CD4-positive, alpha-beta T cell treated with Interleukin-17A for 4 hours (primary cell): ENCODE results near the gene HIPK4.
"Not testable (repeated sequence)": the region's sequence is repeated elsewhere in the genome, so short reads cannot be mapped to it uniquely, and the experiment has no call there.

Source experiments
- DNase-seq: peaks from one replicate; pipeline ENCODE4 v3.0.0-alpha.2; 2020; ENCODE audit warnings: mixed read lengths

Gene HIPK4

DNA sequence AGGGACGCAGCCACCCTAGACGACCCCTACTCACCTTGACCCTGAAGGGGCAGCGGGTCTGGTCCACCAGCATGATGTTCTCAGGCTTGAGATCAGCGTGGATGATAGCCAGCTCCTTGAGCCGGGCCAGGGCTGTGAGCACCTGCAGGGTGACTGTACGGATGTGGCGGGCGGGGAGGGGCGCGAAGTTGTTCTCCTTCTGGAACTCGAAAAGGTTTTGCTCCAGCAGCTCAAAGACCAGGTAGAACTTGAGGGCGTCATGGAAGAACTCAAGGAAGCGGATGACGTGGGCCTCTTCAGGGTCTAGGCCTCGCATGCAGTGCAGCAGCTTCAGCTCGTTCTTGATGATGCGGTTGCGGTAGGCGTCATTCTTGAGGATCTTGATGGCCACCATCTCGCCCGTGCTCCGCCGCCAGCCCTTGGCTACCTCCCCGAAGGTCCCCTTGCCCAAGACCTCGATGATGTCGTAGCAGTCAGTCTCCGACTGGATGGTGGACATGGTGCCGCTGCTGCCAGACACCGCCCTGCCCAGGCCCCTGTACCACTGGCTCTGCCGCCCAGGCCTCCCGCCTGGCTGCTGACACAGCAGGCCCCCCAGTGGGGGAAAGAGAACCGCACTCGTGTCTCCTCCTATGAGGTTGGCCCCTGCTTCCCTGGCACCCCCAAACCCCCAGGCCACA lies 437 bp downstream of the HIPK4 start:
- DNase-seq = no peak

DNA sequence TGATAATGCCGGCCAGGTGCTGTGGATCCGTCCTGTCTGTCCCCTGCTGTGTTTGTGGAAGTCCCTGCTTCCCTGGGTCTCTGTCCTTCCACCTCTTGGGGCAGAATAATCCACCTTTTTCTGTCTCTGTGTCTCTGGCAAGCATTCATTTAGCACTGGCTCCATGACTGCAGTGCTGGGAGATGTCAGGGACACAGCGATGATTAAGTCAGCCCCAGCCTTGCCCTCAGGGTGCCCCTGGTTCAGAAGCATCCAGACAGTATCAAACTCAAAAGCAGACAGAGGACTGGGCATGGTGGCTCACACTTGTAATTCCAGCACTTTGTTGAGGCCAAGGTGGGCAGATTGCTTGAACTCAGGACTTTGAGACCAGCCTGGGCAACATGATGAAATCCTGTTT lies 1.5 kb downstream of the HIPK4 start:
- DNase-seq = no peak

DNA sequence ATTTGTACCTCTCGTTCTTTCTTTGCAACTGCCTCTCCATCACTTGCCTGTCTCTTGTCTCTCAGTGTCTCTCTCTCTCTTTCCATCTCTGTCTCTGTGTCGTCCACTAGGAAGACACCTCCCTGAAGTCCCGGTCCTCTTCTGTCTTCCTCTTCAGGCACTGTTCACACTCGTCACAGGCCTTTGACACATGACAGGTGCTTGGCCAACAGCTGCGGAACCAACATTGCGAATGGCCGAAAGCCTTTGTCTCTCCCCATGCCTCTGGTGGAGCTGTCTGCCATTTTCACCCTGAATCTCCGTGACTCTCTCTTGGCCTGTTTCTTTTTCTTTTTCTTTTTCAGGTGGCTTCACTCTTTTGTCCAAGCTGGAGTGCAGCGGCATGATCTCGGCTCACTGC lies 2.8 kb downstream of the HIPK4 start:
- DNase-seq = no peak

DNA sequence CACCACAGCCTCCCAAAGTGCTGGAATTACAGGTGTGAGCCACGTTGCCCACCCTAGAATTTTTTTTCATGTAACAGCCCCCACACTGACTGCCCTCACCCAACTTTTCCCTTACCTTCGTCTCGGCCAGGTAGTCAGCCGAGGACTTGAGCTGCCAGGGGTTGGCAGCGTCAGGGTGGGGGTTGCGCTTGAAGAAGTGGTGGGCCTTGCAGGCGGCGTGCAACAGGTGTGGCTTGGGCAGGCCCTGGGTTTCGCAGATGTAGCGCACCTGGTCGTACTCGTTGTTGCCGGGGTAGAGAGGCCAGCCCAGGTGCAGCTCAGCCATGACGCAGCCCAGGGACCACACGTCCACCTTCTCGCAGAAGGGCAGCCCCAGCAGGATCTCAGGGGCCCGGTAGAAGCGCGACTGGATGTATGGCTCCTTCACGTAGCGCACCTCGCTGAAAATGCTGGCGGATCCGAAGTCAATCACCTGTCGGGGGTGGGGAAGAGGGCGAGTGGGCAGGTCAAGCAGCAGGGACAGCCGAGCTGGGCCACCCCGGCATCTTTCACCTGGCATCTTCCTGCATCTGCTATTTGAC lies 6.2 kb downstream of the HIPK4 start:
- no peak for DNase-seq

DNA sequence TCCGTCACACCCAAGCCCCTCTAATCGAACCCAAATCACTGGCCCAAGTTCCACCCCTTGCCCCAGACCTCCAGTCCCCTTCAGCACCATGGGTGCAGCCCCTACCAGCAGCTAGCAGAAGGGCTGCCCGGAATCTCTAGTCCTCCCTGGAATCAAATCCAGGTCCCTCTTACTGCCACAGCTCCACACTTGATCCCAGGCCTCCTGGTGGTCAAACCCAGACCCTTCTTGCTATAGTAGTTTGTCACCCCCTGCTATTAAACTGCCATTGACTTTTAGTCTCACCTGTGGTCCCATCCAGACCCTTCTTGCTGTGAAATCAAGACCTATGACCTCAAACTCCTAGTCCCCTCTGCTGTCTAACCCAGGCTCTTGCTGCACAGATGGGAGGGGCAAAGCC lies 8.7 kb downstream of the HIPK4 start:
- DNase-seq = no peak

DNA sequence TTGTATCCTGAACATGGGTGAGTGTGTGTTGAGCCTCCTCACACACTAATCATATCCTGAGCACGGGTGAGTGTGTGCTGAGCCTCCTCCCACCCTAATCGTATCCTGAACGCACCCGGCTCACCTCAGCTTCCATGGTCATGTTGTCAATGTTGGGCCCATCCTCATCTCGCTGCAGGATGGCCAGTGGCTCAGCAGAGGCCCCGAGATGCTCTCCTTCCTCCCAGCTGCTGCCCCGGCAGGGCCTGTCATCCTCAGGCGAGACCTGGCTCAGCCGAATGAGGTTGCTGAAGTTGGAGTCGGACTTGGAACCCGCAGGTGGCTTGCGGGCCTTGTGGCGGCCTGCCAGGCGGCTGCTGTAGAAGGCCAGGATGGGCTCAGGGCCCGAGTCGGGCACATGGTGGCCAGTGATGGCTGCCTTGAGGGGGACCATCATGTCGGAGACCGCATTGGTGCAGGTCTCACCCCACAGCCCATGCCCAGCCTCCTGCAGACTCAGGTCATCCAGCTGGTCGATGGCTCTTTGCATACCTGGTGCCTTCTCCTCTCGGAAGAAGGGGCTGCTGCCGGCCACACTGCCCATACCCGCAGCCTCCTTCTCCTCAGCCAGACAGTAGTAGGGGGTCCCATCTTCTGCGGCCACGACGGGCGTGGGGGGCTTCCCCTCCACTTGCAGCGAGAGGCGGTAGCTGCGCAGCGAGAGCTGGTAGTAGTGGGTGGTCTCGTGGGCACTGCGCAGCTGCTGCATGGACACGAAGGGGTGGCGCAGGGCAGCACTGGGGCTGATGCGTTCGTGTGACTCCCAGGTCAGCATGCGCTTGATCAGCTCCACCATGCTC lies 9.6 kb downstream of the HIPK4 start:
- DNase-seq = no peak

DNA sequence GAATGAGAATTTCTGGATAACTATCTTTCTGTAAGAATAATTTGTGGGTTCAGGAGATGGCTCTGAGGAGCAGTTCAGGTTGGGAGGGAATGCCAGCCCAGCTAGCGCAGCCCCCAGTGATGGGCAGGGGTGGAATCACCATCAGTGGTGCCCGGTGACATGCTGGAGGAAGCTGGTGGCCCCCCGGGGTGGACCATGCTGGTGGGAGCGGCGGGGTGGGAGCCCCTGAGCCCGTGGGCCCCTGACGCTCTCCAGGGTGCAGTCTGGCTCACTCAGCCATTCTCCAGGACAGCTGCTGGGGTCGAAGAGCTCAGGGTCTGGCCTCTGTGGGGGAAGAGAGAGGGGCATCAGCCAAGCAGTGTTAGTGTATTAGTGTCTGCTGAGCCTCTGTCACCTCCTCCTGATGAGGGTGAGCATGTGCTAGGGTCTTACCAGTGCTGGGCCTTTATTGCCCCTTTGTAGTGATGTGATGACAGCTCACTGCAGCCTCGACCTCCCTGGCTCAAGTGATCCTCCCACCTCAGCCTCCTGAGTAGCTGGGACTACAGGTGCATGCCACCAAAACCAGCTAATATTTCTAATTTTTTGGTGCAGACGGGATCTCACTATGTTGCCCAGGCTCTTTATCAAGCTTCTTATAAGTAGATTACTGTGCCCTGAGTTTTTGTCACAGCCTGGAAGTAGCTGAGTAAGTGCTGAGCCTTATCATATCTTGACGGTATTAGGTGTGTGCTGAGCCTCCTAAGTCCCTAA lies 10.4 kb downstream of the HIPK4 start:
- no peak for DNase-seq

DNA sequence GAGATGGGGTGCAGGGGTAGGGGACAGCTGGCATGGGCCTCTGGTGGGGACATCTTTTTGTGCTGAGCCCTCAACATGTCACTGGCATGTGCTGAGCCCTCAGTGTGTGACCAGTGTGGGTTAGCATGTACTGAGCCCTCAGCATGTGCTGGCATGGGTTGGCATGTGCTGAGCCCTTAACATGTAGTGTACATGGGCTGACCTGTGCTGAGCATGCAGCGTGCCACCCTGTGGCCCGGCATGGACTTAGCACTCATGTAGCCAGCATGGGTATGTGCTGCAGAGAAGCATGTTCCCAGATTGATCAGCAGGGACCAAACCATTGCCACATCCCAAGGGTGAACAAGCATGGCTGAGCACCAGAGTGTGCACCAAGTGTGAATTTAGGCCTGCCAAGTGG lies 11.5 kb downstream of the HIPK4 start:
- DNase-seq = no peak

DNA sequence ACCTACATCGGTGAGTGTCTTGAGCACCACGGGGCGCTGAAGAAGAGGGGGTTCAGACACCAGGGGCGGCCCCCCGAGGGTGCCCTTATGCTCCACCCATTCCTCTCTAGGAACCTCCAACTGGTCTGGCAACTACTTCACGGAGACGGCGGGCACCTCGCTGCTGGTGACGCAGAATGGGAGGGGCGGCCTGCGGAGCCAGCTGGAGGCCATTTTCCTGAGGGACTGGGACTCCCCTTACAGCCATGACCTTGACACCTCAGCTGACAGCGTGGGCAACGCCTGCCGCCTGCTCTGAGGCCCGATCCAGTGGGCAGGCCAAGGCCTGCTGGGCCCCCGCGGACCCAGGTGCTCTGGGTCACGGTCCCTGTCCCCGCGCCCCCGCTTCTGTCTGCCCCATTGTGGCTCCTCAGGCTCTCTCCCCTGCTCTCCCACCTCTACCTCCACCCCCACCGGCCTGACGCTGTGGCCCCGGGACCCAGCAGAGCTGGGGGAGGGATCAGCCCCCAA lies 12.1 kb downstream of the HIPK4 start:
- DNase-seq = no peak

DNA sequence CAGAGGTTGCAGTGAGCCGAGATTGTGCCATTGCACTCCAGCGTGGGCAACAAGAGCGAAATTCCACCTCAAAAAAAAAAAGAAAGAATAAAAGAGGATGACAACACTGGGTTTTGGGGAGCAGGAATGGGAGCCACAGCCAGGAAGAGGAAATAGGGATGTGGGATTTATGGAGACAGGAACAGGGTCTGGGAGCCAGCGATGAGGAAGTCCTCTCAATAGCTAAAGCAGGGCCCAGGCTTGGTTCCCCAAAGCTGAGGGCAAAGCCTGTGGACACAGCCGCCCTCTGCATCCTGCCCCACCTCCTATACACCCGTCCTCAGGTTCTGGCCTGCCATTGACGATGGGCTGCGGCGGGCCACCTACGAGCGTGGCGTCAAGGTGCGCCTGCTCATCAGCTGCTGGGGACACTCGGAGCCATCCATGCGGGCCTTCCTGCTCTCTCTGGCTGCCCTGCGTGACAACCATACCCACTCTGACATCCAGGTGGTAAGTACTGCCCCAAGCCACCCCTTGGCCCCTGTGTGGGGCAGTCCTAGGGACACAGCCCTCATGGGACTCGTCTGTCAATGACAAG lies 13.6 kb downstream of the HIPK4 start:
- DNase-seq = no peak

DNA sequence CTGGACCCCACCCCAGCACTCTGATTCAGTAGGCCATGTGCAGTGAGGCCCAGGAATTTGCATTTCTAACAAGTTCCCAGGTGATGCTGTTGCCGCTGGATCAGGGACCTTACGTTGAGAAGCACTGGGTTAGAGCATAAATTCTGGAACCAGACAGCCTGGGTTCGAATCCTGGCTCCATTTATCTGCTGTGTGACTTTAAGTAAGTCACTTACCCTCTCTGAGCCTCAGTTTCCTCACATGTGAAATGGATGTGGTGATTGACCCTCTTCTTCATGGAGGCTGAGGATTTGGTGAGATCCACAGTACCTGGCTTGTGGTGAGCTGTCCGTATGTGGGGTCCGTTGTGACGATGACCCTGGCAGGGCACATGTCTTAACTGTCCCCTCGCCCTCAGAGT lies 15.9 kb downstream of the HIPK4 start:
- no peak for DNase-seq

DNA sequence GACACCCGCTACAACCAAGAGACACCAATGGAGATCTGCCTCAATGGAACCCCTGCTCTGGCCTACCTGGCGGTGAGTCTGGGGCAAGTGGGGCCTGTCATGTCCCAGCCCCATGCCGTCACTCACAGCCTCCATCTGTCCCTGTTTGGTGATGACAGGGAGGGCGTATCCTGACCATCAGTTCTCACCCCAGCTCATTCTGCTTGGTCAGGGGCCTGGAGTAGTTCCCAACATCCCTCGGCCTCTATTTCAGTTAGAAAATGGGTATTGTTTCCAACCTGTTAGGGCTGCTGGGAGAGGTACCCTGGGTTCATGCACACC lies 18.2 kb downstream of the HIPK4 start:
- DNase-seq = no peak

DNA sequence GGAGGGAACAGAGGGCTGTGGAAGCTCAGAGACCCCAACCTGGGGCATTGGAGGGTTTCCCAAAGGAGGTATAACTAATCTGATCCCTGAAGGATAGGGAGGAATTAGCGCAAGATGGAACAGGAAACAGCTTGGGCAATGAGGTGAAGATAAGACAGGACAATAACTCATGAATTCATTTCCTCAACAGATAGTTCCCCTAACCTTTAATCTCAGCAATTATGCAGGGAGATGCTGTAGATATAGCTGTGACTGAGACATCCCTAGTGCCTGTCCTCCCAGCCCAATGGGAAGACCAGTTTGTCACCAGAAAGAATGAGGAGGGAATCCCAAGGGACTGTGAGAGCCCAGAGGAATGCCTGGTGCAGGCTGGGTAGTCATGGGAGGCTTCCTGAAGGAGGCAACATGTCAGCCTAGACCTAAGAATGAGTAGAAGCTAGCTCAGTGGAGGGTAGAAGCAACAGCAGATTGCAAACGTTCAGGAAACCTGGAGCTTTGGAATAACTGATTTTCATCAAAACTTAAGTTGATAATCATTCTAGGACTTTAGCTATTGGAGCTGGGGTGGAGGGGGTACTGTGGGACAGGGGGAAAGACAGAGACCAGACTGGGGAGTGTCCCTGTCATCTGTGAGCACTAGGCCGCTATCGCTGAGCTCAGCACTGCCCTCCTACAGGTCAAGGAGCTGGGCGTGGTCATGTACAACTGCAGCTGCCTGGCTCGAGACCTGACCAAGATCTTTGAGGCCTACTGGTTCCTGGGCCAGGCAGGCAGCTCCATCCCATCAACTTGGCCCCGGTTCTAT lies 18.8 kb downstream of the HIPK4 start:
- no peak for DNase-seq

DNA sequence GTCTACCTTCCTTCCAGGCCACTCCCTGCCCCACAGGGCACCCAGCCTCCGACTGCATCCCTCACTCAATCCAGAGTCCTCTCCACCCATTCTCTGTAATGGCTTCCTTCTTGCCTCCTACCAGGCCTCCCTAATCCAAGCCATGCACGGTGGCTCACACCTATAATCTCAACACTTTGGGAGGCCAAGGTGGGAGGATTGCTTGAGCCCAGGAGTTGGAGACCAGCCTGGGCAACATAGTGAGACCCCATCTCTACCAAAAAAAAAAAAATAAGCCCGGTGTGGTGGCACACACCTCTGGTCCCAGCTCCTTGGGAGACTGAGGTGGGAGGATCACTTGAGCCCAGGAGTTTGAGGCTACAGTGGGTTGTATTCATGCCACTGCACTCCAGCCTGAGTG lies 19.7 kb downstream of the HIPK4 start:
- not testable (repeated sequence) for DNase-seq

DNA sequence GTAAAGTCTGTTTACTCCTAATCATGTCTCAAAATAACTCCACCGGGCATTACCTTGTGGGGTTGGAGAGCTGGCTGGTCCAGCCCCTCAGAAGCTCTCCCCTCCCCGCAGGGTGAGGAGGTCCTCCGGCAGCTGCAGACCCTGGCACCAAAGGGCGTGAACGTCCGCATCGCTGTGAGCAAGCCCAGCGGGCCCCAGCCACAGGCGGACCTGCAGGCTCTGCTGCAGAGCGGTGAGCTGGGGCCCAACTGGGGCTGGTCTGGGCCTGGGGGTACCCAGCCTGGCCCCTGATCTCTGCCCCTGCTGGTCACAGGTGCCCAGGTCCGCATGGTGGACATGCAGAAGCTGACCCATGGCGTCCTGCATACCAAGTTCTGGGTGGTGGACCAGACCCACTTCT lies 20.2 kb downstream of the HIPK4 start:
- DNase-seq = no peak

DNA sequence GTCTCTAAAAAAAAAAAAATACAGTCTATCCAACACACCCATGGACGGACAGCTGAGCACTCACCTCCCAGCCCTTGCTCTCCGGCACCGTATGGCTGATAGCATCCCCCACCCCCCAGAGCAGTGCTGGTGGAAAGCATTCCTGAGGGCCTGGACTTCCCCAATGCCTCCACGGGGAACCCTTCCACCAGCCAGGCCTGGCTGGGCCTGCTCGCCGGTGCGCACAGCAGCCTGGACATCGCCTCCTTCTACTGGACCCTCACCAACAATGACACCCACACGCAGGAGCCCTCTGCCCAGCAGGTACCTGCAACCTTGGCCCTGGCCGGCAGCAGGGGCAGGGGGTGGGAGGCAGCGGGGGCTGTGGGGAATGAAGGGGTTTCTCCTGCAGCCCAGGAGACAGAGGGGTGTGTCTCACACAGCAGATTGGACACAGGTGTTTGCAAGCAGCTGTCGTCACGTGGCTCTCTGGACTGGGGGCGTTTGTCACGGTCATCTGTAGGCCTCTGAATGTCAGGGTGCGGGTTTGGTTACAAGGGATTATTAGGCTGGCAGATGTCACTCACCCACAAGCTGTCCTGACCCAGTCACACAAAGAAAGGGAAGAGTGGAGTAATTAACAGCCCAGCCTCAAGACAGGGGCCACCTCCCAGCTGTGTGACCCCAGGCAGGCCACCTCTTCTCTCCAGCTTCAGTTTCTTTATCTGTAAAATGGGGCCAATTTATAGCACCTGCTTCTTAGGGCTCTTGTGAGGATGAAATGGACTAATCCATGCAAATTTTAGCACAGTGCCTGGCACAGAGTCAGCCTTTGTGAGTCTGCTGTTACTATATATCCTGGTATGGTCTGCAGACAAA lies 22.2 kb downstream of the HIPK4 start:
- DNase-seq = no peak

DNA sequence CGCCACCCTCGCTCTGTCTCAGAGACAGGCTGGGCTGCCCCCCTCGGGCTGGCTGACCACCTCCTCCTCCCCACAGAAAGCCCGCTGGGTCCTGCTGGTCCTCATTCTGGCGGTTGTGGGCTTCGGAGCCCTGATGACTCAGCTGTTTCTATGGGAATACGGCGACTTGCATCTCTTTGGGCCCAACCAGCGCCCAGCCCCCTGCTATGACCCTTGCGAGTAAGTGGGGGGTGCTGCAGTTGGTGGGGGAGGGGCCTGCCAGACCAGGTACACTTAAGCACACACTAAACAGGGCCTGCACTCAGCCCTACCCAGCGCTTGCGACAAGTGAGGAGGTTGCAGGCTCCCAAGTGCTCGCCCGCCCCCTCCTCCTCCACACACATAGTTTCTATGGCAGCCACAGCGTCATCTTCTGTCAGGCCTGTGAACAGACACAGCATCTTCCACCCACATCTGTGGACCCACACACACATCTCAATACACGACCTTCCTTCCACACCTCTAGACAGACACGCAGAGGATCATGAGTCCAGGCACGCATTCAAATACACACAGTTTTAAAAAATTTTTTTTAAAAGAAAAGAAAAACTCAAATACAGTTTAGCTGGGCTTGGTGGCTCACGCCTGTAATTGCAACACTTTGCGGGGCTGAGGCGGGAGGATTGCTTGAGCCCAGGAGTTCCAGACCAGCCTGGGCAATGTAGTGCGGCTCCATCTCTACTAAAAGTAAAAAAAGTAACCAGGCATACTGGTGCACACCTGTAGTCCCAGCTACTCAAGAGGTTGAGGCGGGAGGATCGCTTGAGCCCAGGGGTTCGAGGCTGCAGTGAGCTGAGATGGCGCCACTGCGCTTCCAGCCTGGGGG lies 23.1 kb downstream of the HIPK4 start:
- no peak for DNase-seq

DNA sequence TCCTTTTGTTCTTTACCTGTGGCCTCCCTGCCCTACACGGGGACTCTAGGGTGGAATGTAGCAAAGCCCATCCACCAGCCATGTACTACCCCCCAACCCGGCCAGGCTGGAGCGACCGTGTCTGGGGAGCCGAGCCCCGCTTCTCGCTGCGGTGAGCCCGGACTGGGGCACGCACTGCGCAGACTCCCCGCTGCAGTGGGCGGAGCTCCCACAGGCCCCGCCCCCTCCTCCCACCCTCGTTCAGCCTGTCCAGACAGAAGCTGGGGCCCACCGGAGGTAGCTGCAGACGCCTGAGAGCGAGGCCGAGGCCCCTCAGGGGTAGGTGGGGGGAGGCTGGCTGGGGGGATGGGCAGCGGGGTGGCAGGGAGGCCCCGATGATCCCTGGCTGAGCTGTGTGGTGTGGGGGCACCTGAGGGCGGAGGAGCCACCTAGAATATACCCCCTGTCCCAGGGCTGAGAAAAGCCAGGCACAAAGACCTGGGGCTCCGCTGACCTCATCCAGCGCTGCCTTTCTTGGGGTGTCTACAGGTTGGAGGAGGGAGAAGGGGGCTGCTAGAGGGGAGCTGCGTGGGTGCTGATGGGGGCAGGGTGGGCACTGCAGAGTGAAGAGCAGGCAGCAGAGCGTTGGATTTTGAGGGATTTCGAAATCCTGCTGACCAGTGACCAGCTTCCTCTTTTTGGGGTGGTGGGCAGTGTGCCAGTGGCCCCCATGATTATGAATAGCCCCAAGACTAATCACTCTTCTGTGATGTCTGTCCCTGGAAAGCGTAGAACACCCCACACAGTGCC lies 24.2 kb downstream of the HIPK4 start:
- DNase-seq = peak; percentile 47

DNA sequence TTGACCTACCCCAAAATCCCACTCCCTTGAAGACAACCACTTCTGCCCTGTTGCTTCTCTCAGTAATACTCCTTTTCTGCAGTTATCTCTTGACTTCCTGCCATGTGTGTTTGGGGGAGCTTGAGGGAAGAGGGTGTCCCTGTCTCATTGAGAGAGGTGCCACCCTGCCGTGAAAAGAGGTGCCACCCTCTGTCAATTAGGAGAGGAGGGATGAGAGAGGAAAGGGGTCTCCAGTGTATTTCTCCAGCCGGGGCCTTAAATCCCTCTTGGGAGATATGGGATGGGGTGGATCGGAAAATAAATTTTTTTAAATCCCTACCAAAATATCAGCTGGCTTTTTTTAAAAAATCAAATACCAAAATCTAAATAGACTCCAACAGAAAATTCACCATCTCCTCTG lies 25.0 kb downstream of the HIPK4 start:
- no peak for DNase-seq
